ENCODE data around the gene CER1. TPM values are rescaled to one million over a fixed set of nuclear protein-coding genes. Genes with fewer than 3 reads are reported as not detected.

CER1 gene
- total and polyA plus RNA-seq, 5 experiments from 2014 or later = not detected

GRCh38 chr9:14677872-14678271 lies 44.7 kb downstream of the CER1 start:
- Mint-ChIP-seq H3K4me1 (peaks cover 5 to 13% (median 11%) of the 10 kb centered on the region in 4 donors), H3K4me3 (no peak overlapping the region), H3K27ac (no peak overlapping the region), H3K9me3 (peaks cover 0 to 2% (median 0%) of the 10 kb centered on the region in 9 donors), H3K36me3 (peaks cover 0 to 28% (median 26%) of the 10 kb centered on the region in 3 donors), H3K27me3 (no peaks in the 10 kb centered on the region)
- no peak for ATAC-seq
- no peak for DNase-seq
- POLR2A ChIA-PET = no interaction called here

GRCh38 chr9:14677396-14677795 lies 45.1 kb downstream of the CER1 start:
- Mint-ChIP-seq H3K27ac (no peak overlapping the region), H3K4me1 (peaks cover 3 to 9% (median 7%) of the 10 kb centered on the region in 4 donors), H3K4me3 (no peak overlapping the region), H3K36me3 (peaks cover 1 to 25% (median 23%) of the 10 kb centered on the region in 3 donors), H3K9me3 (peaks cover 0 to 2% (median 0%) of the 10 kb centered on the region in 9 donors), H3K27me3 (no peaks in the 10 kb centered on the region)
- POLR2A ChIA-PET = no interaction called here
- DNase-seq (no peak), ATAC-seq (no peak)

- POLR2A ChIA-PET = no interaction called here
- H3K27me3 Mint-ChIP-seq = no peaks in the 10 kb centered on the region
These were observed 47.9 kb downstream of the CER1 start for GRCh38 chr9:14674630-14675029.

GRCh38 chr9:14671377-14671776 lies 51.2 kb downstream of the CER1 start:
- ATAC-seq (no peak), DNase-seq (no peak)
- Mint-ChIP-seq H3K4me1 (peaks cover 0 to 4% (median 2%) of the 10 kb centered on the region in 4 donors), H3K27me3 (no peaks in the 10 kb centered on the region), H3K27ac (no peak overlapping the region), H3K36me3 (peaks cover 3 to 25% (median 14%) of the 10 kb centered on the region in 3 donors), H3K9me3 (no peaks in the 10 kb centered on the region), H3K4me3 (no peak overlapping the region)
- POLR2A ChIA-PET = no interaction called here

More at GRCh38 chr9:14674630-14675029, 47.9 kb downstream of the CER1 start:
- Mint-ChIP-seq H3K9me3 (no peaks in the 10 kb centered on the region), H3K27ac (no peak overlapping the region), H3K4me1 (peaks cover 0 to 4% (median 3%) of the 10 kb centered on the region in 4 donors), H3K4me3 (no peak overlapping the region), H3K36me3 (peaks cover 3 to 33% (median 26%) of the 10 kb centered on the region in 3 donors)
- ATAC-seq = no peak
- DNase-seq = no peak

GRCh38 chr9:14670718-14671117 lies 51.8 kb downstream of the CER1 start:
- DNase-seq = no peak
- POLR2A ChIA-PET = no interaction called here
- ATAC-seq = no peak
- no peaks in the 10 kb centered on the region for H3K9me3 Mint-ChIP-seq
- no peak overlapping the region for H3K27ac Mint-ChIP-seq
- peaks cover 3 to 23% (median 14%) of the 10 kb centered on the region in 3 donors for H3K36me3 Mint-ChIP-seq
- H3K4me3 Mint-ChIP-seq = no peak overlapping the region
- H3K27me3 Mint-ChIP-seq = no peaks in the 10 kb centered on the region
- peaks cover 0 to 4% (median under 1%) of the 10 kb centered on the region in 4 donors for H3K4me1 Mint-ChIP-seq

Other genes starting within 250 kb of the CER1 start
- gene ZDHHC21, start 29.3 kb downstream of the CER1 start, total RNA-seq = 1 to 10 TPM; 4.9 to 7.0 TPM
- gene ZDHHC21, start 29.3 kb downstream of the CER1 start, polyA plus RNA-seq = under 1 TPM; 0.35 to 0.91 (median 0.47) TPM
- gene FREM1, start 187.7 kb upstream of the CER1 start, total RNA-seq = not detected
- not detected for gene FREM1, start 187.7 kb upstream of the CER1 start, polyA plus RNA-seq

Measured in naive thymus-derived CD8-positive, alpha-beta T cell (primary cell).